ENCODE results near the gene UBTF. TPM values are rescaled to one million over a fixed set of nuclear protein-coding genes. Genes with fewer than 3 reads are reported as not detected.
A peak's percentile ranks its signal among the peaks of the same experiment; 100 is the strongest.
"Not testable (repeated sequence)": the region's sequence is repeated elsewhere in the genome, so short reads cannot be mapped to it uniquely, and the experiment has no call there.

Gene UBTF
- total RNA-seq, 1 experiment from 2014 or later: 57.5 TPM

DNA sequence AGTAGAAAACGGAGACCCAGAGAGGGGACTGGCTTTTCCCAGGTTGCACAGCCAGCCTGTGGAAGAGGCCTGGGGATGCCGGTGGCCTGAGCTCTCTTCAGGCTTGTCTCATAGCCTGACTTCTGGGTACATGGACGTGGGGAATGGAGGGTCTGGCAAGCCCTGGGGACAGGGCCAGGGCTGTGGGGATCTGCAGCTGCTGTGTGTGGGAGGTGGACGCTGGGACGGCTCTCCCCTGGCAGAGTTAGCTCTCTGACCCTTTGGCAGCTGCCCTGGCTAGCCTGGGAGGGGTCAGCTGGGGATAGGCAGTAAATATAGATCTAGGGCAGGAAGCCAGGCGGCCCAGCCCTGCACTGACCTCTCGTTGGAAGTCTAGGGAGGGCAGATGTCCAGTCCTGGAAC is 28.0 kb upstream of the UBTF start:
- no peak for DNase-seq (ENCODE audit: low read depth)

DNA sequence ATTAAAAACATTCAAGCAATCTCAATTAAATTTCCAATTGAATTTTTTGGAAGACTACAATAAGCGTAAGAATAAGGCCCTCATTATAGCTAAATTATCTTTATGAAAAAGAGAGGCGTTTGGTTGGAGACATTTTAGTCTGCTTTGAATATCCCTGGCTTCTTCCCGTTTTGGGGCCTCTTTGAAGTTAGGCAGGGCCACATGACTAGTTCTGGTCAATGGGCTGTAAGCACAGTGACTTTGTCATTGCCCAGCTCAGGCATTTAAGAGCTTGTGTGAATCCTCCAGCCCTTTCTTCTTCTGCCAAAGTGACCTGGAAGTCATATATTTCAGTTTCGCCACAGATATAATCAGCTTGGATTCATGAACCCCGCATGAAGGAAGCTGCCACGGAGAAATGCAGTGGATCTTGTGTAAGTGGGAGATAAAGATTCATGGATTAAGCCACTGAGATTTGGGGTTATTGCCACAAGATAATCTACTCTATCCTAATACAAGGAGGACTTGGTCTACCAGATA is 21.7 kb upstream of the UBTF start:
- DNase-seq (ENCODE audit: low read depth): no peak

DNA sequence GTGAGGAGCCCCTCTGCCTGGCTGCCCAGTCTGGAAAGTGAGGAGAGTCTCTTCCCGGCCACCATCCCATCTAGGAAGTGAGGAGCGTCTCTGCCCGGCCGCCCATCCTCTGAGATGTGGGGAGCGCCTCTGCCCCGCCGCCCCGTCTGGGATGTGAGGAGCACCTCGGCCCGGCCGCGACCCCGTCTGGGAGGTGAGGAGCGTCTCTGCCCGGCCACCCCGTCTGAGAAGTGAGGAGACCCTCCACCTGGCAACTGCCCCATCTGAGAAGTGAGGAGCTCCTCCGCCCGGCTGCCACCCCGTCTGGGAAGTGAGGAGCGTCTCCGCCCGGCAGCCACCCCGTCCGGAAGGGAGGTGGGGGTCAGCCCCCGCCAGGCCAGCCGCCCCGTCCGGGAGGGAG is 18.4 kb upstream of the UBTF start:
- not testable (repeated sequence) for DNase-seq (ENCODE audit: low read depth)

DNA sequence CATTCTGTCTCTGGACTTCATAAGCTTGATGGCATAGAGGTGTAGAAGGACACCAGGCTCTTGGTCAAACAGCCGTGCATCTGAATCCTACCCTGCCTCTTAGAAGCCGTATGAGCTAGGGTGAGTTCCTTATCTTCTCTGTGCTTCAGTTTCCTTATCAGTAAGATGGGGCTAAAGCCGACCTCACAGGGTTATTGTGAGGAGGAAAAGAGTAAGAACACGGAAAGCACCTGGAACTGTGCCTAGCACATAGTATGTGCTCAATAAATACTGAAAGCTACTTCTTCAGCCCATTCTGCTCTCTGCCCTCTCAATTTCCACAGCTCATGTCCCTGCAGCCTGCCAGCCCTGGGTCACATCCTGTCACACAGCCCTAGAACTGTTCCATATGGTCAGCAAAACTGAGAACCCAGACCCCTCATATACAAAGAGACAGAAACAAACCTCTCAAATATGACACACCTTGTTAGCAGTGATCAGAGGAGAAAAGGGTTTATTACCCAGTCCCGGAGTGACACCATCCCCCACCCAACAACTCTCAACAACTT is 17.0 kb upstream of the UBTF start:
- DNase-seq (ENCODE audit: low read depth): no peak

DNA sequence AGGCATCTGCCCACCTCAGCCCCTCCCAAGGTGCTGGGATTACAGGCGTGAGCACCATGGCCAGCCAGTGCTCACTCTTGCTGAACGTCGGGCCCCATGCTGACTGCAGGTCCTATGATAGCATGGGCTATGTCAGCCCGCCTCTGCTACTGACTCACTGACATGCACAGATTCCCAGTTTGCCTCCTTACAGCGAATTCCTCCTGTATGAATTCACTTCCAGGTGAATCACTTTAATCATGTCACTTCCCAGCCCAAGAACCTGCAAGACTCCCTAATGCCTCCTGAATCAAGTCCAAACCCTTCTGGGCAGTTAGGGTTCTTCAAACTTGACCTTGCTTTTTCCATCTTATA is 16.1 kb upstream of the UBTF start:
- DNase-seq (ENCODE audit: low read depth): peak; percentile 88

DNA sequence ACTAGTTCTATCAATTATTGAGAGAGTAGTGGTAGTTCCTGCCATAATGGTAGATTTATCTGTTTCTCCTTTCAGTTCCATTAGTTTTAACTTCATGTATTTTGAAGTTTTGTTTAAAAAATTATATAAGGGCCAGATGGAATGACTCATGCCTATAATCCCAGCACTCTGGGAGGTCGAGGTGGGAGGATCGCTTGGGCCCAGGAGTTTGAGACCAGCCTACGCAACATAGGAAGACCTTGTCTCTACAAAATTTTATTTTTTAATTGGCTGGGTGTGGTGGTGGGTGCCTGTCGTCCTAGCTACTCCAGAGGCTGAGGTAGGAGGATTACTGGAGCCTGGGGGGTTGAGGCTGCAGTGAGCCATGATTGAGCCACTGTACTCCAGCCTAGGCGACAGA is 14.1 kb upstream of the UBTF start:
- no peak for DNase-seq (ENCODE audit: low read depth)

DNA sequence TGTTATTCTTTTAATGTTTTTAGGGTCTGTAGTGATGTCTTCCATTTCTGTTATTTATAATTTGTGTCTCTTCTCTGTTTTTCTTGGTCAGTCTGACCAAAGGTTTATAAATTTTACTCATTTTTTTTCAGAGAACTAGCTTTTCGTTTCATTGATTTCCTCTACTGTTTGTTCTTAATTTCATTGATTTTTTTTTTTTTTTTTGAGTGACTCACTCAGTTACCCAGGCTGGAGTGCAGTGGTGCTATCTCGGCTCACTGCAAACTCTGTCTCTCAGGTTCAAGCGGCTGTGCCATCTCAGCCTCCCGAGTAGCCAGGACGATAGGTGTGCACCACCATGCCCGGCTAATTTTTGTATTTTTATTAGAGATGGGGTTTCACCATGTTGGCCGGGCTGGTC is 12.6 kb upstream of the UBTF start:
- no peak for DNase-seq (ENCODE audit: low read depth)

DNA sequence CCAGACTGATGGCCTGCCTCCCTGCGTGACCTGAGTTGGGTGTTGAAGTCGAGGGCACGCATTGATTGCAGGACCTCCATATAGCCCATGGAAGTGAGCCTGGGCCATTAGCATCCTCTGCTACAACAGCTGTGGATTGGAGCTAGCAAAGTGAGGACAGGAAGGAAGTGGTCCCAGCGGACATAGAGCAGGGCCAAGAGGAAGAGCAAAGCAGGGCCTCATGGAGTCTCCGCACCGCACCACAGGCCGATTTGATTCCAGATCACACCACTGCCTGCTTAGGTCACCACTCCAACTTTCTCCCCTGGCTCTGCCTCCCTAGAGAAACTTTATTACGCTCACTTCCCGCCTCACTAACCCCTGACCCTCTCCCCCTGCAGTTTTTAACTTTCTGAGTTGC is 10.7 kb upstream of the UBTF start:
- no peak for DNase-seq (ENCODE audit: low read depth)

DNA sequence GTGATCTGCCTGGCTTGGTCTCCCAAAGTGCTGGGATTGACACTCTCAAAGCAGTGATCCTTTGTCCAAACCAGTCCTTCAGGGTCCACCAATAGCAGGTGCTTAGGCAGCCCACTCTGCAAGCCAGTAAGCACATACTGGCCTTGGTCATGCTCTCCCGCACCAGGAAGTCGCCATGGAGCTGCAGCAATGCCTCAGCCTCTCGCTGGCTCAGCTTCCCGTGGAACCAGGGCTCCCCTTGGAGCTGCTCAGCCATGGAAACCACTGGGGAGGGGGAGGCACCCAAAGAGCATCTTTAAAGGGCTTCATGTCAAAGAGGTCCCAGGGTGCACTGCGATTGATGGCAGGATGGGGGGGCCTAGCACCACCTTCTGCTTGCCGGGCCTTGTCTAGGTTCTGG is 9.6 kb upstream of the UBTF start:
- no peak for DNase-seq (ENCODE audit: low read depth)

DNA sequence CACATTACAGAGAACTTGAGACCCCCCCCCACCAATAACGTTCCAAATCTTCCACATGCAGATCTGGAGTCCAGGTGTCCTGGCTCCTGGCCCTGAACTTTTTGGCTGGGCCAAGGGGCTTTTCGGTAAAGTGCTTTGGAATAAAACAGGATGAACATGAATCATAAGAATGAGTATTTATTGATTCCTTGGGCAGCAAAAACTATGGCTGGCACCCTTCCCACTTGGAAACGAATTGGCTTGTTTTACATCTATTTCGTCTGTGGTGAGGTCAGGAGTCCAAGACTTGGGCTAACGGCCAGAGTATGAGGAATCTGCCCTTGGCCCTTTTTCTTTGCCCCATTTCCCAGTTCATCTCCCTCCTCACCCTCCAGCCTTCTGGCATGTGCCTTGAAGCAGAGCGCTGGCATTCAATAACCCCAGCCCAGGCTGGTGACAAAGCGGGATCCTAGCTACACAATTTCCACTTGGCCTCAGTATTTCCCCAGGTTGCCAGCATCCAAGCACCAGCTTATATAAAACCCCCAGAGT is 4.1 kb upstream of the UBTF start:
- DNase-seq (ENCODE audit: low read depth): peak; percentile 88

DNA sequence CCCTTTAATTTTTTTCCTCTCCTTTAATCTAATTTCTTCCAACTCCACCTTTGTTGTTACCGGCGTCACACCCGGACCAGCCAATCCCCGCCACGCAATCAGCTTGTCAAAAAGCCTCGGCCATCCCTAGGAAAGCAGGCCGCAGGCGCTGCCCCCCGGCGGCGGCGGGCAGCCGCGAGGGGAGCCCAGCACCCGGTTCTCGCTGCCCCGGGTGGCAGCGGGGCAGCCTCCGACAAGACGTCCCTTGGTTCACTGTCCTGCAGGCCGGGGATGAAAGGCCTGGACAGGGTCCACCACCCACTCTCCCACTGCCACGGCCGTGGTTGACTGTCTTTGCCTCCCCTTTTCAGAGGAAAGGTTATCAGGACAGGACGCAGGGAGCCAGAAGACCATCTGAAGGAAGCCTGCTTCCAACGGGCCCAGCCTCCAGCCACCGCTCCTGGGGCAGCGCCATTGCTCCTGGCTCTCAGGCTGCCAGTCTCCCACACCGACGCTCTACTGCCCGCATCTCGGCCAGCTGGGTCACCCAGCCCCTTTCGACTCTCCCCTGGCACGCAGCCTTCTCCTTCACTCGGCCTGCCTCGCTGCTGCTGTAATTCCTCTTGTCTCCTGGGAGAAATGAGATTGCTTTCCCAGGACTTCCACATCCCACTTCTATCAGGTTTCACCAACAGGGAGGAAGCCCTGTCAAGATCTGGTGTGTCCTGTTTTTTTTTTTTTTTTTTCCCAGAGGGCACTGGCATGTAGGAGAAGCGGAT is 2.8 kb upstream of the UBTF start:
- peak; percentile 80 for DNase-seq (ENCODE audit: low read depth)

DNA sequence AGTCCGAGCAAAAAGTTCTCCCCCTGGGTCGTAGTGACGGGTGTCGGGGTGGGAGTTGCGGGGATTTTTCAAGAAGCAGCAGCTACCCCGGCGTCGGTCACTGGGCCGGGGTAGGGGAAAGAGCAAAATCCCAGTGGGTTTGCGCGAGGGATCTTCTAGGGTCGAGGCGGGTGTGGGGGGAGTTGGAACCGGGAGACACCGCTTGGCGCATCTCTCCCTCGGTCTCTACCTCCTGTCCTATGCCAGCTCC is 2.3 kb upstream of the UBTF start:
- no peak for DNase-seq (ENCODE audit: low read depth)

DNA sequence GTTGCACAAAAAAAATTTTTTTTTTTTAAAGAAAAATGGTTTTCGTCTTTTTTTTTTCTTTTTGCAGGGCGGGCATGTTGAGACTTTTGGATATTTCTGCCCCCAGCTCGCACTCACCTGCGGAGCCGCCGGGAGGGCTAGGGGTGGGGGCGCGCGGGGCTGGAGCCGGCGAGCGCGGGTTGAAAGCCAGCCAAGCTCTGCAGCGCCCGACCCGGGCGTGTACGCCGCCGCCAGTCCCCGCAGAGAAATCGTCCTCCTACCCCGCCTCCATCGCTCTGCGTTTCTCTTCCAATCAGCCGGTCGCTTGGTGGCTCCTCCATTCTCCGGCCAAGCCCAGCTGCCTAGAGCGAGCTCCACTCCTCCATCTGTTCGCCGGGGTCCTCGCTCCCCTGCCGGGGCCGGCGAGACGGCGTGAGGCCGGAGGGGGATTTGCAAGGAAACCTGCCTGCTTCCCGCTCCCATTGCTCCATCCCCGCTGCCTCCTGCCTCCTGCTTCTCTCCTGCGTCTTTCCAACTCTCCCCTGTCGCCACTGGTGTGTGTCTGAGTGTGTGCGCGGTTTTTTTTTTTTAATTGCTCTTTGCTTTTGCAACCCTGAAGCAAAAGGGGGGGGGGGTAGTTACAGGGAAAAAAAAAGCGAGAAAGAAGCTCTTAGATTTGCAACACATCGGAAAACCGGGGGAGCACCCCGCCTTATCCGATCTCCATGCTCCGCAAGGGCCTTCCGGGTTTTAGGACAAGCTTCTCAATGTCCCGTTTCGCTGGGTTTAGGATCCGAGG is 1.8 kb upstream of the UBTF start:
- peak; percentile 76 for DNase-seq (ENCODE audit: low read depth)

DNA sequence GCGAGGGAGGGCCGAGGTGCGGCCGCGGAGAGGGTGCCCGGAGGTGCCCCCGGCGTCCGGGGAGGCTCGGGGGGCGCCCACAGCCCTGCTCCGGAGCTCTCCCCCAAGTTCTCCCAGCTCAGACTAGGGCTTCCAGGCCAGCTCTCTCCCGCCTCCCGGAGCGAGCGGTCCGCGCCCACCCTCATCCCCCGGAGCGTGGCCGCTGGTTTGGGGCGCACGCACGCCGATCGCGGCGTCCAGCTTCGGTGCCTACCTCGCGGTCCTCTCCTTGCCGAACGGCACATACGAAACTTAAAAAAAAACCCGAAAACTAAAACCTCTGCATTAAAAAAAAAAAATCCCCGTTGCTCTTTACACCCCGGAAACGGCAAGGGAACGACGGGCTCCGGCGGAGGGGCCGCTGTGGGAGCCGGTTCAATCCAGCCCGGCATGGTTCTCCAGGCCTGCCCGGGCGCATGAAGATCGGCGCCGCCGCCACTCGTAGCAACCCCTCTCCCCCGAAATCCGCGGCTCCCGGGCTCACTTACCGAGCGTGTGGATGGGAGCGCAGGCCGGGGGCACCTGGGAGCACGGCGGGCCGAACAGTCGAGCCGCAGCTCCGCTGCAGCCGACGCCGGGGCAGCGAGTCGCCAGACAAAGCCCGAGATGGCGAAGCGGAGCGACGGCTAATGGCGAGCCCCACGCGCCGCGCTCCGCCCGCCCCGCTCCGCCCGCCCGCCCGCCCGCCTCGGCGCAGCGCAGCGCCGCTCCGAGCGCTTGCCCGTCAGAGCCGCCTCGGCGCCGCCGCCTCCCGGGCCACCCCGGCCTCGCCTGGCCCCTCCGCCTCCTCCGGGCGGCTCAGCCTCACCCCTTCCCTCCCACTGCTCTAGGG is 973 bp upstream of the UBTF start:
- DNase-seq (ENCODE audit: low read depth): peak; percentile 42

DNA sequence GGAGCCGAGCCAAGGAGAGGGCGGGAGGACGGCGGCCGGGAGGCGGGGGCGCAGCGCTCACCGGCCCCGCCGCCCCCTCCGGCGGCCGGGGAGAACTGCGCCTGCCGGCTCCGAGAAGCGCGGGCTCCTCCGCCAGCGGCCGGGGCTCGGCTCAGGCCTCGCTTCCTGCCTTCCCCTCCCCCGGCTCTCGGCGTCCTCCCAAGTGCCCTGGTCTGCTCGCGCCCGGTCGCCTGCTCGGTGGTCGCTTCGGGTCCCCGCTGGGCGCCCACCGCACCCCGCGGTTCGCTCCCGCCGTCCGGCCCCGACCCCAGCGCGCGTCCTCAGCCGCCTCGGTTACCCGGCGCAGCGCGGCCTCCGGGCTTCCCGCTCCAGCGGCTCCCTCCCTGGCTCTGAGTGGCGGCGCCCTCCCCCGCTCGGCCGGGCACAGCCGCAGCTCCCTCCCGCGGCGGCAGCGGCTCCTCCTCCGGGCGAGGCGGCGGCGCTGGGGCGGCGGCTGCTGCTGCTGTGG is 313 bp downstream of the UBTF start:
- DNase-seq (ENCODE audit: low read depth): peak; percentile 59

DNA sequence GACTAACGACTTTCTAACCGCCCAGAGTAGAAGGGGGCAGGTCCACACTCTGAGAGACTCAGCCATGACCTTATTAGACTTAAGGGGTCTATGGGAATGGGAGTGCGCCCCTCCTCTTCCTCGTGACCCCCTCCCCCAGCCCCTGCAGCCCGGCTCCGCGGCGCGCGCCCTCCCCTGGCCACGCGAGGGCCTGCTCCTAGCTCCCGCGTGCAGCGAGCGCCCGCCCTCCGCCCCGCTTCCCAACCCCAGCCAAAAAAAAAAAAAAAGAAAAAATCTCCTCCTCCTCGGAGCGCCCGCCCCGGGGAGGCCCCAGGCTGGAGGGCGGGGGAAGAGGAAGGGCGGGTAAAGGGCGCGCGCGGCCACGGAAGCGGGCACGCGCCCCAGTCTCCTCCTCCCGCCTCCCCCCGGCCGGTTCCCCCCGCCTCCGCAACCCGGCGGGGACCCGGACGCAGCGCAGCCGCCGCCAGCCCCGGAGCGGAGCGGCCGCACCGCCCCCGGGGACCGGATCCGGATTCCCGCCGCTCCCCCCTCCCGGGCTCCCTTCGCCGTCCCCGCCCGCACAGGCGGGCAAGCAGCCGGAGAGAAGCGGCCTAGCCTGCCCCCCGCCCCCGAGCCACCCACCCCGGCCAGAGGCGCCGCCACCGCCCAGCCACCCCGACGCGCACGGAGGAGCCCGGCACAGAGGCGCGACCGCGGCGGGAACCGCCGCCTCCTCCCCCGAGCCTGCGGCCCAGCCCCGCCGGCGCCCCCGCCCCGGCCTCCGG is 949 bp downstream of the UBTF start:
- DNase-seq (ENCODE audit: low read depth): peak; percentile 87

DNA sequence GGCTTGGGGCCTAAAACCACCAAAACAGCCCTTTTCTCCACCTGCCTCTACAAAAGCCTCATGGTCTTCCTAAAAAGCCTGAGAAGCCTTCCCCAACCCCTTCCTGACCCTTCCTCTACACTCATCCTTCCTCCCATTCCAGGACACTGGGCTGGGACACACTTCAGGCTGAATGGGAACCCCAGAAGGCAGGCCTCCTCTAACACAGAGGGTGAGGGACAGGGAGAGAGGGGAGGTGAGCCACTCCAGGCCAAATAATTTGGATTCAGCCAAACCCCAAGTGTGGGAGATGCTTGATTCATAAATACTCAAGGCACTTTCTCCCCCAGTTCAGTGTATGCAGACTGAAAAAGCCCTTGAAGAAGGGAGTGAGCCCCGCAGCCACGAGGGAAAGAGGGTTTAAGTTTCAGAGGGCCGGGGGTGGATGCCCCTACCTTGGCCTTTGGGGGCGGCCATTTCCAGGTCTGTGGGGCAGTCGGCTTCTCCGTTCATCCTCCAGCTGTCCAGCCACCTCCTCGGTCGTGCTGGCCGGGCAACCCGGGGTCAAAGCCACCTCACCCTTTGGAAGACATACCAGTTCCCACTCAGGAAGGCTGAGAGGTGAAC is 1.6 kb downstream of the UBTF start:
- no peak for DNase-seq (ENCODE audit: low read depth)

DNA sequence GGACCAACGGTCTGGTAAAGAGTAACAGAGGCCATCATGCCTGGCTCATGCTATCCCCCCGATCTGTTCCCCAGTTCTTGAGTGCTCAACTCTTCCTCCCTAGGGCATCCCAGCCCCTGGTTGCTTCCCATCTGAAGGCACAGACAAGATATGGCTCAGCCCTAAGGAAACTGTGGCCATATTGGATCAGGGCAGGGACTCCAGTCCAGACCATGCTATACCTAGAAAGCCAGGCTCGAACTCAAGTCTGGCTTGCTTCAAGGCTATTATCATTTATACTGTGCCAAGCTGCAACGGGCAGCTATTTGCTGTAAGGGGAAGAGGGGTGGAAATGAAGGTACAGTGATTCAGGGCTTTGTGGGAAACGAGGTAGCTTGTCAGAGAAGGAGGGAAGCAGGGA is 2.8 kb downstream of the UBTF start:
- DNase-seq (ENCODE audit: low read depth): no peak

DNA sequence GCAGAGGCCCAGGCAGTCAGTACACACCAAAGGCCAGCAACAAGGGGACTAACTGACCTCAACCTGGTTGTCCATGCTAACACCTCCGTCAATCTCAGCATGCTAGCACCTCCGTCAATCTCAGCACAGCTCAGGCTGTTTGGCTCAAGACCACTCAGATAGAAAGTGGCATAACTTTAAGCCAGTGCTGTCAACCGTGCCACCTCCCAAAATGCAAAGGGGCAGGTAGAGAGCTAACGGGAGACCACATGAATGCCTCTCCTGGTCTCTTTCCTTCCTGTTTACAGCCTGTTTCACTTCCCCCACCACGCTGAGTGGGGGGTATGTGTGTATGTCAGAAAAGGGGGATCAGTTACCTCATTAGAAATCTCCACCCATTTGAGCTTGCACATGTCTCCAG is 3.3 kb downstream of the UBTF start:
- no peak for DNase-seq (ENCODE audit: low read depth)

DNA sequence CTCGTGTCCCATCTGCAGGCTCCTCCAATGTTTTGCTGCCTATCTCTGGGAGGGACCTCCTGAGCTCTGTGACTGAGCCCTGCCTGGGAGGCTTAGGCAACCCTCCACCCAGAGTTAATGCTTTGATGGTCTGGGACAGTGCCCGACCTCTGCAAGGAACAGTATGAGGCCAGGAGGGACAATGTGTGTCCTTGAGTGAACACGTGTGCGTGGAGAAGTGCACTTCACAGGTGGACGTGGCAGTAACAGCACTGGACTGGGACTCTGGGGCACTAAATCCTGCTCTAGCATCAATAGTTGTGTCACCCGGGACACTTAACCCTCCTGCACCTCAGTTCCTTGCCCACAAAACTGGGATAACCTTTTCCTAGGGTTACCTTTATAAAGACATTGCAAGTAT is 4.6 kb downstream of the UBTF start:
- DNase-seq (ENCODE audit: low read depth): no peak

DNA sequence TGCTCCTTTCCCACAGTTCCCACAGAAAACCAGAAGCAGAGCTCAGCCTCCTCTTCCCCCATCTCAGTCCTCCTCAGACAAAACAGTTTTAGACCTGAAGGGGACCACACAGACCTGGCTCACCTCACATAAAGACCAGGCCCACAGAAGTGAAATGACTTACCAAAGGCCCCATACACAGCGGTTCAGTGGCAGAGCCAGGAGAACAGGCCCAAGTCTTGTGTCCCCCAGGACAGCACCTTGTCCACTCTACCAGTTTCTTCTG is 5.3 kb downstream of the UBTF start:
- no peak for DNase-seq (ENCODE audit: low read depth)

Data from M059J (cell line).